Activated T-cell treated with anti-CD3 and anti-CD28 coated beads for 48 hours (primary cell): Measurements from ENCODE around the gene LMO3.

Experiments
- DNase-seq: peaks from one replicate; pipeline ENCODE4 v3.0.0-alpha.2; 2020; ENCODE audit warnings: low read depth

Gene LMO3

DNA sequence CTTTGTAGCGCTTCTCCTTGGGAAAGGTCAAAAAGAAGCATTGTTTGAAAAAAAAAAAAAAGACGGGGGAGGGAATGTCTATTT, at the start of gene LMO3:
Gene LMO3, minus strand, starts transcription at position 46 of the 84 bp plus-strand sequence. CDS start 5,302 bp downstream, outside the sequence.
- DNase-seq = no peak

DNA sequence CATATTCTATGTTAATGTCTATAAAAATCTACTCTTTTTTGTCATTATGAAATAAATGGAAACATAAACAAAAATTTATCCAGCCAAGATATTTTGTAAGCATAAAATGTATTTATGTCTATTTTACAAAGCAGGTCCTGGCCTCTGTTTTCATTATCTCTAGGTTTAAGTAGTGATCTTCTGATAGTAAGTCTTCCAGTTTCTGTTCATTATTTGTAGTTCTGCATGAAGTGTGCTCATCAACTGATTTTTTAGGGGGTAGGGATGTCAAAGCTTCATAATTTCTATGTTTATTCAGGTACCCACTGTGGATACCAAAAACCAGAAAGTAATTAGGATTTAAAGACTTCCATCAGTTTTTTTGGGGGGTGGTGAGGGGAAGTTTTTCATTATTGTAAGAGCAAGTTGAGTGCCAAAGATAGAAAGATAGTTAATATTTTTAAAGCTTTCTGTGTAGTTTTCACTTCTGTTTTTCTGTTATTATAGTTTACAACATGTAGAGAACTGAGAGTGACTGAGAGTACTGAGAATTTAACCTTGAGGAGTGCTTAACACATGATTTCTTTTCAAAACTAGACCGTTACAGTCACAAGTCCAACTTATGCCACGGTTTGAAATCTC, 30.6 kb upstream of the LMO3 start:
- no peak for DNase-seq

DNA sequence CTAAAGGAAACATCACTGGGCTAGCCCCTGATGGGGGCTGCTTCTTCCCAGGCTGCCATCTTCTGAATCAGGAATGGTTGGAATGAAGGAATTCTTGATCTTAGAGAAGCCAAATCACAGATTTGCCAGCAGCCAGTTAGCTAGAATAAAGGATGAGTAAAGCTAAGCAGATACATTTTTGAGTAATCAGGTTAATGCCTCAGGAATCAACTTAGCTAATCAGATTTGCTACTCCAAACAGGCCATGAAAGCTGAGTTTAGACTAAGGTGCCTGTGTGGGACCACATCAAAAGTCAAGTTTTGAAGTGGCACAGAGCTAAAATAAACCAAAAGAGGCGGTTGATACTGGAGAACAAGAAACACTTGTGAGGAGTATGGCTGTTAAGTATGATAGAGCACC, 28.8 kb upstream of the LMO3 start:
- no peak for DNase-seq

DNA sequence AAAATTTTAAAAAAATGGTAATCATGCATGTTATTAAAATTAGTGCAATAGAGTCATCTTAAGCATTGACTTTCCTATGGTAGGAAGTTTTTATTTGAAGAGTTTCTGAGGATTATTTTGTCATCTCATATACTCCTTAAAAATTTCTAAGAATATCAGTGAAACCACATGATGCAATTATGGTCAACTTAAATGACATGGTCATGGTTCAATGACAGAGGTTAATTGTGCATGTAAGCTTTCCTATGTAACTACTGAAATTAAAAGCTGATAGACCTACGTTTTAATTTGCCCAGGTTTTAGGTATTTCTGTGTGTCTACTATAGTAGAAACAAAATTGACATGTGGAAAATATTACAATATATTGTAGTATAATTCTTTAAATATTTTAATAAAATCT, 21.0 kb upstream of the LMO3 start:
- no peak for DNase-seq

DNA sequence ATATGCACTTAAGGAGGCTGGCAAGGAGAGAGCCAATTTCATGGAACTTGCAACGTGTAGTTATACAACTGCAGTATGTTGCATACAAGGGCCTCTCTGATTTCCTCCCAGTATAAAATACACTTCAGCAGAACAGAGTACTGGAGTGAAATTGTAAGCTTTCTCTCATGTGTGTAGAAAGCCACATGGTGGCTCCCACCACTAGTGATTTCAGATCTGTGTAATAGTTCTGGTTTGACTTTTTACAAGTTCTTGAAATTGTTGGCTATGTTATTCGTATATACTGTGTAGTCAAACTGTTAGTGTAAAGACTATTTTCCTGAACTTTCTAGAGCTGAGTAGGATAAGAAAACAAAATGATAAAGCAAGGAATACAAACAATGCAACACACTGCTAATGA, 16.4 kb upstream of the LMO3 start:
- no peak for DNase-seq

DNA sequence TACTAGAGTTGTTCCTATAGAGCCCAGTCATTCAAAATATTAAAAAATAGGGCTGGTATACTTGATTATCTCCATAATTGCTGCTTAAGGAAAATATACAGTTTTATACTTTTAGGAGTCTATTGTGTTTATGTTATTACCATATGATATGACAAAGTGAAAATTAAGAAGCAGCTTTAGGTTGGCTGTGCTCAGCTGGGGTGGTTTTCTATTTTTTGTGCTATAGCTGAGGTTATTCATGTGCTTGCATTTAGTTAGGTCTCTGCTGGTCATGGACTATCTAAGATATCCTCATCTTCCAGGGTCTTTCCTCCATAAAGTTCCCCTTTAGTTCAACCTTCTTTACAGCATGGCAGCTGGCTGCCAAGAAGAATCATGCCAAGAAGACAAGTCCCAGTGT, 13.6 kb upstream of the LMO3 start:
- DNase-seq = no peak

DNA sequence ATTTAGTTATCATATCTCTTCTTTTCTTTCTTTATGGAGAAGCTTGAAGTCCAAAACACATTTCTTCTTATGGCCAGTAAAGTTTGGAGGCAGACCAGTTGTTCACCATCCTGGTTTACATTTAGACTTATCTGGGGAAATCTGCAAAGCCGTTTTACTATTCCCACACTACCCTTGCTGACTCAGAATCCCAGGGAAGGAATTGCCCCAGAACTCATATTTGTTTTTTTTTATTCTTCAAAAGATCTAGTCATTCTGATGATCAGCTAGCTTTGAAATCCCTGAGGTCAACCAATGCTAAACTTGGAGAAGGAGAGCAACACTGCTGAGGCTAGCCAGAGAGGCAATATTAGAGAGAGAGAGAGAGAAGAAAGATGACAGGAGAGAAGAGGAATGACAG, 12.3 kb upstream of the LMO3 start:
- DNase-seq = no peak

DNA sequence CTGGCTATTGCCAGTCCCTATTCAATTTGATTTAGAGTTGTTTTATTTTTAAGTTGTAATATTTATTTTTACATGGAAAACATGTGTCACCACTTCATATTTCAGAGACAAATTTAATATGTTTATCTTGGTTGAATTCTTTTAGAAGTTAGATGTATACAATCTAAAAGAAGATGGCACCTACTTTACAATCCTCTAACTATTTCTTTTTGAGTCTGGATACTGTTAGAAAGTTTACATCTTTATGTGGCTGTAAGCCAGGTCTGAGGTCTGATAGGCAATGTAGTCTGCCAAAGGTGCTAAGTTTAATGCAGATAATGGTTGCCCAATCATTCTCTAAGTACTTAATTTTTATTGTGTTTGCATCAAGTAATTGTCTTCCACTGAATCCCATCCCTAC, 7.2 kb upstream of the LMO3 start:
- DNase-seq = no peak

DNA sequence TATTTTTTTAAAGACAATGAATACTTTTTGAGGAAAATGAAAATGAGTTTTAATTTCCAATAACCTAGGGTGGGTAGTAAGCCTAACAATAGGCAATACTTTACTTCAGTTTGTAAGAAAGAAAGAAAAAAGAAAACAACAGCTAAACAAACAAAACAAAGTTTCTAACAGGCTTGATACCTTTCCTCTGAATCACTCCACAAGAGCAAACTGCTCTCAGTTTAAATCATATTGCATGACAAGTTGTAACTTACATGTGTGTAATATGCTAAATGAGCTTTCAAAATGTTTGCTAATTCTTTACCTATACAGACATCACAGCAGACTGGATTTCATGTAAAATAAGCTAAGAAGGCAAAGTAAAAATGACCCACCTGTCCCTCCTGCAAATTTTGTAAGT, 6.7 kb upstream of the LMO3 start:
- DNase-seq = no peak

DNA sequence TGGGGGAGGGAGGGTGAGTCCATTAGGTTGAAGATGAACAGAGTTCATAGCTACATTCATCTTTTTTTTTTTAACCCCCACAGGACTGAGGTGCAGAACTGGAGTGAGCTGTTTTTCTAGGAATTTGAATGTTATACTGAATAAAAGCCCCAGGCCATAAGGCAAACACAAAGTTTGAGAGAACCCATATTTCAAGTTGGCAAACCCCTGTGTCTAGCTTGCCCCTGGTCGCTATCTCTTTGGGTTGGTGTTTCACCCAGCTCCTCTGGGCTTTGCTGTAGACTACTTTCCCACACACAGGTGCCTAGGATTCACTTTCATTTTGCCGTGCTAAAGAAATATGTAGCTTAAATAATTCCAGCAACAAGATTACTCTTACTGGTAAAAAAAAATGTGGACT, 5.2 kb upstream of the LMO3 start:
- DNase-seq = no peak

DNA sequence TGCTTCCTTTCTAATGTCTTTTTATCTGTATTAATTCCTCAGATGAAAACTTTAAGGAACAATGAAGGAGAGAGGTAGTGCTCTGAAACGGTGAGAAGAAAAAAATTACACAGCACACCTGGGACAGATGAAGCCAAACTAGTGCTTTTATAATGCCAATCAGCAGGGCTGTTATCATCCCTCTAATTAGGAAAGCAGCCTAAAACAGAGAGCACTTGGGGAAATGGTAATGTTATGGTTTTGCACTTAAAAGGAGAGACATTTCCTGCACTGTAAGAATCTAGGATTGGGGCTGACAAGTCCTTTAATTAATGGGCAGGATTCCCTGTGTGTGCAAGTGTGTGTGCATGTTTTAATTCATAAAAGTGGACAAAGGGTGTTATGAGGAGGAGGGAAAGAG, 4.8 kb upstream of the LMO3 start:
- no peak for DNase-seq

DNA sequence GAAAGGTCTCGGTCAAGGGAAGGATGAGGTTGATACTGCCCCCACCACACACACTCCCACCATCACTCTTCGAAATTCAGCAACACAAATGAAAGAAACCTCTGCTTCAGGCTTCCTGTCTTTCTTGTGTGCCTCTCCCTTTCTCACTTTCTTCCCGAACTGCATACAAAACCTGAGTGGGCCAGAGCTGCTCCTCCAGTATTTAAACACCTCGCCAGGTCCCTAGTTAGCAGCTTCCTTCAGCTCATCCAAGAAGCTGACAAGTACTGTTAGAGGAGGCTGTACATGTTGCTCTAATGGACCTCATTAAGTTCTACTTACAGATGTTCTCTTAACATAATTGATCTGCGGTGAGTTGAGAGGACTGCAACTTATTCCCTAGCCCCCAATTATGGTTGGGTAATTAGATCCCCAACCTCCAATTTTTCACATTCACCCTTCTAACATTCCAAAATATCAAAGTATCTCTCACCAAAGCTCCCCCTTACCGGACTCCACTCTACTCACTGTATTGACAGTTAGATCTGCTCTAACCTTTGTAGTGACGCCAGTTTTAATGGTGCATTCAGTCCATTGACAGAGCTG, 4.1 kb upstream of the LMO3 start:
- no peak for DNase-seq

DNA sequence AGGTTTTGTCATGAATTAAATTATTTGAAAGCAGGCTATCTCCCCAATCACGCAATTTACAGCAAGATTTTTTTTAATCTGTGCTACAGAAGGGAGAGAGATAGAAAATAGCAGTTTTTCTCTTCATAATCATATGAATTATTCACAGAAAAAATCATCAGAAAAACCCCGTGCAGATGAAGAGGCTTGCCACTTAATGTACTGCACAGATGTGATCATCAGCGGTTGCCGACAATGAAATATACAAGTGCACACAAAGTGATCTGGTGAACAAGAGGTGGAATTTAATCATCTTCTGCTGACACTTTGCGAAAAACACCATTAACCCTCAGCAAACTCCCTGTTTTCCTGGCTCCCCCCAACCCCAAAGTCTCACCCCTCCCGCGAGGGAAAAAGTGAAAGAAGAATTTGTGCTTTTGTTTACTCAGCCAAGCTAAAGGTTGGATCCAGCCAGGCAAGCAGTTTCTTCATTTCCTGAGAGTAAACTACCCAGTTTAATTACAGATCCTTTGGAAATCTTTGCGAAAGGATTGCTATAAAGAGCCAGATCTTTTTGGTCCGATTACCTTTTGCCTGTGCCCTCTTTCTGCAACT, 3.1 kb upstream of the LMO3 start:
- no peak for DNase-seq

DNA sequence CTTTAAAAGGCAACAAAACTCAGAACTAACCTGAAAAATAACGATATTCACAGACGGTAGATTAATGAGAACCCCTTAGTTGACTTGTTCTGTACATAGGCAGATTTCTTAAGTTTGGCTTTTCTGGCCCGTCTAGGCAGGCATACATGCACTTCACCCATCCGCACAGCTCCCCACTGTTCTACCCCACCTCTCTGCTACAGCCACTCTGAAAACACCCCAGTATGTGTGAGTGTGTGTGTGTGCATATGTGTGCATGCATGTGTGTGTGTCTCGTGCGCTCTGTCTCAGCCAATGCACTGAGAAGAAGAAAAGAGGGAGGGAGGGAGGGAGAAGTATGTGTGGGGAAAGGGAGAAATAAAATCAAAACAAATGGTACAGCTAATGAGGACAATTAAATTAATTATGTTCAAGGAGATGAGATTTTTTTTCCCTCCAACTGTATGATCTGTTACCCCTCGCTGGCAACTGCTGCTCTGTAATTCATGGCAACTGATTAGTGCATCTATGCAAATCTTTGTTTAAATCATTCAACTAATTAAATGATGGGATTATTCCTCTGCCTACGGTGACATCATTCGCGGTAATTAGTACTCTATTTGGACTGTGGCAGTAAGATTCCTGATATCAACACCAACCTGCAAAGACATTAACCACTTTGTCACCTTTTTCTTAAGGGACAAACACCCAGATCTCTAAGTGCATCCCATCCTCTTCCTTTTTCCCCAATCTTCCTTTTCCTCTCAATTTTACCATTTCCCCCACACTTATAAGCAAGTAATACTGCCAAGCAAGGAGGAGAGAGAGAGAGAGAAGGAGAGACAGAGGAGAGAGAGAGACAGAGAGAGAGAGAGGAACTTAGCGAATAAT, 2.2 kb upstream of the LMO3 start:
- no peak for DNase-seq

DNA sequence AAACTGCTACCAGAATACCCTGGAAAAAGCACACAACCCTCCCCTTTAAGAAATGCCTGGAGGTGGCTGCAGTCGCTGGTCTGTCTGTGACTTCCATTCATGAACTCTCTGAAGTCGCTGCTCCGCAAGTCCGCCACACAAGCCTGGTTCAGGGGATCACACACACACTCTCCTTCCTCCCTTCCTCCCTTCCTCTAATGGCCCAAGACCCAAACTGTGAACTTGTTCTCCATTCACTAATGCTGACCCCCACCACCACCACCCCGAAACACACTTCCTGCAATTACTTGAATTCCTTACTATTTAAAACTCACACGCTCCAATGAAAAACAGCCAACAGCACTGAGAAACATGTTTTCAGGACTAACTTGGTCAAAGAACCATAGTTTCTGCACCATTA, 1.0 kb upstream of the LMO3 start:
- no peak for DNase-seq

DNA sequence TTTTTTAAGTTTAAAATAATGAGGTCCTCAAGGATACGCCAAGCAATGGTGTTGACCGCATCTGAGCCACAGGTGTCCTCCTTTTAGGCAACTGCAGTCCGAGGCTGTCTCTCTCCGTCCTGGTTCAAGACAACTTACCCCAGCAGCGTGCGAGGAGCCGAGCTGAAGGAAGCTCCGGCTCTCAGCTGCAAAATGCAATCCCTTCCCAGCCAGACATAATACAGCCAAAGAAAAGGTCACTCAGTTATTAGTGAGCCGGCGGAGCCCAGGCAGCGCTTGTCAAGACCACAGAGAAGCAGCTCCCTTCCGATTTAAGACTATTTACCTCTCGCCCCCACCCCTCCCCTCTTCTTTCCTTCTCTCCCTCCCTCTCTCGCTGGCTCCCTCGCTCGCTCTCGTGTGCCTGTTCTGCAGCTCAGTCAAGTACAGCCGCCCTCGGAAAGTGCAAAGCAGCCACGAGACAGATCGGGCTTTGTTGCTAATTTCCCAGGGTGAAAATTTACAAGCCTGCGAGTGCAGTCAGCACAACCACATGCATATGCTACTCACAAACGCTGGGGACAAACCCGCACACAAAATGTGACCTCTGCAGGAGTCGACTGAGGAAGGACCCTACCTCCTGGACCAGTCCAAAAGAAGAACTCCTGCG, 363 bp upstream of the LMO3 start:
- DNase-seq = no peak

DNA sequence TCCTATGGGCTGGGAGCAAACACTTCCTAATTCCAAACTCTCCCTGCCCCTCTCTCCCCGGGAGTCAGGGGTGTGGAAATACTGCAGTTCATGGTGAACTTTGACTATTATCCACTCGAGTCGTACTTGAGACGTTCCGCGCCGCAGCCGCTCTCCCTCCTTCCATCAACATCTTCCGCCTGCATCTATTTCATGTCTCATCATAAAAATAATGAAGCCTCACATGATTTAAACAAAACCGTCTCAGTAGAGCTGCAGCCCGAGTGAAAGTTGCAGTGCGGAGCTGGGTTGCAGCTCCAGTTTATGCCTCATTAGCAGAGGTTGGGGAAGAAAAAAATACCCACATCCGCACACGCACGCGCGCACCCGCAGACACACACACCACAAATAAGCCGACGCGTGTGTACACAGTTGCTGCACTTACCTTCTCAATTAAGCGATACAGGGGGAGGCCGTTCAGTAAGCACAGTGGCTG, 283 bp downstream of the LMO3 start:
- no peak for DNase-seq

DNA sequence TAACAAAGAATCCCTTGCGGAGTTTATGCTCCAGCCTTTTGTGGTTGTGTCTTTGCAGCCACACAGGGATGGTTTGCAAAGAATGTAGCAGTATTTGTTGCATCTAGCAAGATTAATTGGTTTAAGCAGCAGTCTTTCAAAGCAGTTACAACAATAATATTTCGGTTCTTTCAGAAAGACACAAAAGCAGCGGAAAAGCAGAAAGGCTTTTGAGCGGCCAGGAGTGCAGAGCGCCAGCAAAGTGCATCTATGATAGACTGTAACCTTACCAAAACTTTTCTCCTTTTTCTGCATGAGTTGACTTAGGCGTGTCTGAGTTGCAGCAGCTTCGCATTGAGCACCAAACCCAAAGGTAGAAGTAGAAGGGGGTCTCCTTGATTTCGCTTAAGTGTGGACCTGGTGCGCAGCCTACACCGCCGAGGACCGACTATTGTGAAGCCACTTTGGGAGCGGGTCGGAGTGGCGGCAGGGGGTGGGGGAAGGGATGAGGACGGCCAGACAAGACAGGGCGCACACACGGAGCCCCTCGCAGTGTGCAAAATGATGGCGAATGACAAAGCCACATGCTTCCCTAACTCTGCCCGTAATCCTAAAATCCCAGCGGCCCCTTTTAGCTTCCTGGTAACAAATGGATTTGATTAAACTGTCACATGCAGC, 1.2 kb downstream of the LMO3 start:
- no peak for DNase-seq

DNA sequence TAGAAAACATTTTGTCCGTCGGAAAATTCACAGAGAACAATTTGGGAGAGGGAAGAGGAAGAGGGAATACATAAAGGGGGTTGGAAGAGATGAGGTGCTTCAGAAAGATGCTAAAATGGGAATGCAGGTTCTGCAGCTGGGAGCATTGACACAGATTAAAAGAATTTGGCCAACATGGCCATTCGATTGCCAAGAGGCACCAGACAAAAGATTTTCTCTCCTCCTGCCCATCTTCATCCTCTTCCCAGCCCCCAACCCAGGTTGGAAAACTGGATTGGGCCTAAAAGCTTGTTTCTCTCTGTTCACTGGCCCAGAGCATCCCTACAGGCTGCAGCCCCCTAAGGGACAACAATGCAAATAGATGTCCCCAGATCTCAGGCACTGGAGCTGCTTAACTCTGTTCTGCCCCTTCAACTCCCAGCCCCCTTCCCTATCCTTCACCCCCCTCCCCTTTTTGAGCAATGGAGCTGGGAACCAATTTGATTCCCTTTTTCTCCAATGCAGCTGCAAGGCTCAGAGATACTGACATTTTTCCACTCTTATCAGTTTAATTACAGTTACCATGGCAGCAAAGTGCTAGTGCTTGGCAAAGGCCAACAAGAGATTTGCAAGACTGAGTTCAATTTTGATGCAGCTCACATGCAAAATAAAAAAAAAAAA, 1.9 kb downstream of the LMO3 start:
- no peak for DNase-seq

DNA sequence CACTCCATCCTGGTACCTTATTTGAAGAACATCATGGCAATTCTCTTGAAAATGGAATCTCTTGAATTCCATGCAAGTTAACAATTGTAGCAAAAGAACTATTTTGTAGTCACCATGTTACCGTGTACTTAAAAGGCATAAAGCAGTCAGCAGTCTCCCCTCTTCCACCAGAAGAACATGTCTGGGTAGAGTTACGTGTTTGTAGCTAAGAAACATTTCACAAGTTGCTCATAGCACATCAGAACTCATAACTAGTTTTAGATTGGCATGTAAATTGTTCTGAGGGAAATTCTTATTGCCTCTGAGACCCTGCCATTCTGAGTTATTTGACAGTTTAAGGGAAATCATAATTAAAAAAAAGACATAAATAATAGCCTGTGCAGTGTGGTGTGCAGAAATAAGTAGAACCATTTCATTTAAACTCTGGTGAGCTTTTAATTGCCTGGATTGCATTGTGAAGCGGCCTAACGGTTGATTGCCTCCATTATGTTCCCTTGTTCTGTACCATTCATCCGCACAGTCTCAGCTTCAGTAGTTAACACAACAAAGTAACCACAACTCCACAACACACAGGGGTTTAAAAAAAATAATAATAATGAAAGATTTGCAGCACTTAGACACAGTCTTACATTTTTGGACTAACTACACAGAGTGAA, 2.6 kb downstream of the LMO3 start:
- no peak for DNase-seq

DNA sequence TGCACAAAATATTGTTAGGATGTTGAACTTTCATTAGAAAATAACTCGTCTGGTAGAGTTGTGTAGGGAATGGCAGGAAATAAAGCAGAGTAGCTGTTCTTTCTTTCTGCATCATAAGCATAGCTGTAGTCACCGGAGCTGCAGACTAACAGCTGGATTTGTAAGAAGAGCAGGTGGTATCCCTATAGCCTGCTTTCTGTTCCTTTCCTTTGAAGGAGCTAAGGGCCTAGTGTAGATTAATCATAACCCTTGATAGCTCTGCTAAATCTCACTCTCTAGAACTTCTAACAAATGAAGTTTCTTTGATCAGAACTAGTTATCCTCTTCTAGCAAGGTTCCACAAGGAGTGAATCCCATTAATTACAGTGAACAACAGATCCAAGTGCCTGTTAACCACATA, 3.5 kb downstream of the LMO3 start:
- DNase-seq = no peak
